ENCODE data around the gene RNF4.
"Not testable (repeated sequence)": the region's sequence is repeated elsewhere in the genome, so short reads cannot be mapped to it uniquely, and the experiment has no call there.

RNF4 gene

DNA sequence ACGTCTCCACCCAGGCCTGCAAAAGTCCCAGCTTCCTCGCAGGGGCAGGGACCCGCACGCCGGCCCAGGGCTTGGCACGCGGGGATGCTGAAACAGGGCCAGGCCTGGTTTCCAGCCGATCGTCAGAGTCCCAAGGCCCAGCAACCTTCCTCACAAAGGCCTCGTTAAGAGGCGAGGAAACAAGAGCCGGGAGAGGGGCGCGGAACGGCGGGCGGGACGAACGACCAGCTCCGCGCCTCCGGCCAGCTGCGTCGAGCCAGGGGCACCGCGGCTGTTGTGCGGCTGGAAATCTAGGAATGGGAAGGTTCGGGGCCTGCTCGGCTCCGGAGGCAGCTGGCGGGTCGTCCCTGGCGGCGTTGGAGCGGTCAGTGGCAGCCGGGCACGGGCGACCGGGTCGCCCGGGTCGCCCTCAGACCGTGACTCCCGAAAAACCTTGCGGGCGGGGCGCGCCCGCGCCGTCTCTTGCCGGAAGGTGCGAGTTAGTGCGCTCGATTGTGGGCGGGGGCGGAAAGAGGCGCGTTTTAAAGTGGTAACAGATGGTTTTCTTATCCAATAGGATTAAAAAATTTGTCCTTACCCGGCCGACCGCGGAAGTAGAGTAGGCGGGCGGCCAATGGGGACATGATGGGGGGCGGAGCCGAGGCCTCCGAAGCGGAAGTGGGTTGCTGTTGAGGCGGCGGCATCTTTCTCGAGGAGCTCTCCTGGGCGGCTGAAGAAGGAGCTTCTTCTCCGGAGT lies at the start of gene RNF4:
TSS of gene RNF4 (plus strand) at position 651 of the 736 bp plus-strand sequence. CDS start 21,388 bp downstream, outside the sequence.
- peak; percentile 98 for DNase-seq

DNA sequence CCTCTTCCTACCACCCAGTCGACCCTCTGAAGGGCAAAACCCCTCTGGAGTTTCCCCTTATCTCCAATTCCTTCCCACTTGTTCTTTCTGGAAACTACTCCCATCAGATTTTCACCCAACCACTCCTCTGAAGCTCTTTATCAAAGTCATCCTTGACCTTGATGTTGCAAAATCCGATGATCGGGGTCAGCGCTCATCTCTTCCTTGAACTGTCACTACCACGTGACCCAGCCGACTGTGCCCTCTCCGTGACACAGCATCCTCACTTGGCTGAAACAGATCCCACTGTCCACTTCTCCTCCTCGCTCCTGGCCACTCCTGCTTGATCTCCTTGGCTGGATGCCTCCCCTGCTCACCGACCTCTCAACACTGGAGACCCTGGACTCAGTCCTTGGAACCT lies 49.1 kb upstream of the RNF4 start:
- no peak for DNase-seq

GRCh38 chr4:2421928-2422327 lies 47.0 kb upstream of the RNF4 start:
- DNase-seq = no peak

DNA sequence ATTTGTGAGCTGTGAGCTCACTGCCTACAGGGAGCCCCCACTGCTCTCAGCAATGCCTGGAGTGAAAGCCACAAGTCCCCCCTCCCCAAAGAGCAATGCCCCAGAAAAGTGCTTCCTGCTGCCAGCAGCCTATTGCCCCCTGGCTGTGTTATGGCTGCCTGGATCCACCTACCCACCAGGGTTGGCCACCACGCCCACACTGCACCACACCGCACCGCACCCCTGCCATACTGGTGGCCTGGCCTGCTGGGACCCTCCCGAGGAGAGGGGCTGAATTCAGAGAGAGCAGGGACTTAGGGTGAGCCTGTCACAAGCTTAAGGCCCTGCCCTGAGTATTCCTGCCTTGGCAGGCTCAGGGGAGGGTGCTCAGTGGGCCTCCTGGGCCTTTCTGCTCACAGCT lies 45.8 kb upstream of the RNF4 start:
- no peak for DNase-seq

- no peak for DNase-seq
These were observed 45.2 kb upstream of the RNF4 start for GRCh38 chr4:2423695-2424094.

DNA sequence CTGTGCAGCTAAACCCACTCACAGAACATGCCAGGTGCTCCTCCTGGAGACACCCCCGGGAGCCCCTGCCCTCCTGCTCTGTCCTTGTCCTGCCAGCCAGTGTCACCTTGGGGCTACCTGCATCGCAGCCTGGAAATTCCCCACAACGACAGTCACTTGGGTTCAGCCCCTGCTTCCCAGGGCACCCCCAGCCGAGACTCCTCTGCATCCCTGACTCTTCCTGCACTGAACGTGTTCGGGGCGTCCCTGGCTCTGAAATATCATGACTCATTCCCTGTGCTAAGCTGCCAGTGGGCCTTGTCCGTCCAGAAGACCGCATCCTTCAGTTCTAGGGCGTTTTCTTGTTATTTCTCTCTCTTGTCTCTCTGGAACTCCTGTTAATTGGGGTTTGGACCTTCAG lies 44.3 kb upstream of the RNF4 start:
- no peak for DNase-seq

DNA sequence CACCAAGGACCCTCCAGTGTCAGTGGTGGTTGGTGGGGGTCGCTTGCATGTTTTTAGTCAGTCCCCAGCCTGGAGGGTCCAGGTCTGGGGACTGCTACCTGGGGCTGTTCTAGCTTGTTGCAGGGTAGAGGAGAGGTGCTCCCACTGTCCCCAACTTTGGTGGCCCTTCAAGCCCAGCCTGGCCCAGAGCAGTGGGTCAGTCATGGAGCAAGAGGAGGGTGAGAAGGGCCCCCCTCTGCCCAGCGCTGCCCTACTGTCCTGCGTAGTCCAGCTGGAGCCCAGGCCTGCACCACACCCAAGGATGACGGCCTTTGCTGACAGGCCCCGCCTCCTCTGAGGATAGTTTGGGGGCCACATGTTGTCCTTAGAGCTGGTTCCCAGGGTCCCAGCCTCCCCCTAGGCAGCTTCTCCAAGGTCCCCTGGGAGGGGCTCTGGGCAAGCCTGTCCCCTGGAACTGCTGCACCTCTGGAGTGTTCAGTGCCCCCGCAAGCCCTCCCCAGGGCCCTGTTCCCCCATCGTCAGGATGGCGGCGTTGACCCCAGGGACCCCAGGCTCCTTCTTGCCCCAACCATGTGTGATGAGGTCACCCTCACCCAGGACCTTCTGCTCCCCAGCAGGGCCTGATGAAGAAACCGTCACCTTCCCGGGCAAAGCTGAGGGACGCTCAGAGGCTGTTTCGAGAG lies 43.4 kb upstream of the RNF4 start:
- no peak for DNase-seq

DNA sequence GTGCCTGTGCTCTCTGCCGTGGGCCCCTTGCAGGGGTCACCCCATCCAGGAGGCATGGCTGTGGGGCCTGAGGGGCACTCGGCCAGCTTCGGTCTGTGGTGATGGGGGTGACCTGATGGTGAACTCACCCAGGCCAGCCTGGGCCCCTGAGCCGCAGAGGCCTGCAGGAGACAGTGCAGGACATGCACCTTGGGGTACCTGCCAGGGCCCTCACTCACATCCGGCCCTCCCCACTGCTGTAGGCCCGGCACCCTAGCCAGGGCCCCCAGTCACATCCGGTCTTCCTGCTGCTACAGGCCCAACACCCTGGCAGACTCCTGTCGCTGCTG lies 42.9 kb upstream of the RNF4 start:
- no peak for DNase-seq

GRCh38 chr4:2426711-2427275 lies 42.1 kb upstream of the RNF4 start:
- DNase-seq = no peak

GRCh38 chr4:2427383-2428334 lies 41.2 kb upstream of the RNF4 start:
- no peak for DNase-seq

- no peak for DNase-seq
These were observed 40.3 kb upstream of the RNF4 start for GRCh38 chr4:2428496-2429213.

DNA sequence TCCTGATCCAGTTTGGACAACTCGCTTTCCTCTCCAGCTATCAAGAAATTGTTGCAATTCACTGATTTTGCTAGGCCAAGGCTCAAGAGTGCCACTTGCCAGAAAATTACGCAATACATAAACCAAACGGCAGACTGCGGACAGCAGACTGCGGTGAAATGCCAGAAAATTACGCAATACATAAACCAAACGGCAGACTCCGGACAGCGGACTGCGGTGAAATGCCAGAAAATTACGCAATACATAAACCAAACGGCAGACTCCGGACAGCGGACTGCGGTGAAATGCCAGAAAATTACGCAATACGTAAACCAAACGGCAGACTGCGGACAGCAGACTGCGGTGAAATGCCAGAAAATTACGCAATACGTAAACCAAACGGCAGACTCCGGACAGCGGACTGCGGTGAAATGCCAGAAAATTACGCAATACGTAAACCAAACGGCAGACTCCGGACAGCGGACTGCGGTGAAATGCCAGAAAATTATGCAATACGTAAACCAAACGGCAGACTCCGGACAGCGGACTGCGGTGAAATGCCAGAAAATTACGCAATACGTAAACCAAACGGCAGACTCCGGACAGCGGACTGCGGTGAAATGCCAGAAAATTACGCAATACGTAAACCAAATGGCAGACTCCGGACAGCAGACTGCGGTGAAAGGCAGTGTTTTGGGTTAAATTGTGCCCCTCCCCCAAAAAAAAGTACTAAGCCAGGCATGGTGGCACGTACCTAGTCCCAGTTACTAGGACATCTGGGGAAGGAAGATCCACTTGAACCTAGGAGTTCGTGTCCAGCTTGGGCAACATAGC lies 38.8 kb upstream of the RNF4 start:
- DNase-seq = not testable (repeated sequence)

DNA sequence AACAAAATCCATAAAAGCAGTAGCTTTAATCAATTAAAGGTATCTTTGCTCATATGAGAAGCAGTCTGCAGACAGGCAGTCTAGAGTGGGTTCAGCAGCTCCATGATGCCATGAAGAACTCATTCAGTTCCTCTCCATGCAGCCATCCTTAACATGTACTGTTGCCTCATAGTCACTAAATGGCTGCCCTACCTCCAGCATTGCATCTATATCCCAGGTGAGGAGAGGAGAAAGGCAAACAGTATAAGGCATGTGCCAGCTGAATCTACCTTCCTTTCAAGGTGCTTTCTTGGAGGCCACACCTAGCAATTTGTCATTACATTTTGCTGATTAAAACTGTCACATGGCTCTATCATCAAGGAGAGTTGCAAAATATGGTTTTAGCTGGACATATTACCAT lies 36.9 kb upstream of the RNF4 start:
- no peak for DNase-seq

- DNase-seq = no peak
These were observed 35.8 kb upstream of the RNF4 start for GRCh38 chr4:2432991-2433530.

- no peak for DNase-seq
These were observed 35.1 kb upstream of the RNF4 start for GRCh38 chr4:2433609-2434350.

DNA sequence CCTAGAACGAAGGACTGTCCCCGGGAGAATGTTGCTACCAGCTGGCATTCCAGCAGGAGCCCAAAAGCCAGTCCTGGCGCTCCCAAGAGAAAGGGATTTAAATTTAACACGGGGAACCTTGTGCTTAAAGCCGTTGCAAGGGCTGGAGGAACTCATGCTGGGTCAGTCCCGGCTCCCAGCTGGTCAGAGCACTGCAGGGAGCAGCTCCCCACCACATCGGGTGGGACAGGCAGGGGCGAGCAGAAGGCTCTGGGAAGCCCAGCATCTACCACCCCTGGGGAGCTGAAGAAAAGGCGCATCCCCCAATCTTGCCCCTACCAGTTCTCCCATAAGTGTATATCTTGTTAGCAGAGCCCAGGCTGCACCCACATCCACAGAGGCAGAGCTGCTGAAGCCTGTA lies 34.5 kb upstream of the RNF4 start:
- no peak for DNase-seq

GRCh38 chr4:2436301-2436700 lies 32.6 kb upstream of the RNF4 start:
- DNase-seq = no peak

- no peak for DNase-seq
These were observed 32.0 kb upstream of the RNF4 start for GRCh38 chr4:2436761-2437474.

DNA sequence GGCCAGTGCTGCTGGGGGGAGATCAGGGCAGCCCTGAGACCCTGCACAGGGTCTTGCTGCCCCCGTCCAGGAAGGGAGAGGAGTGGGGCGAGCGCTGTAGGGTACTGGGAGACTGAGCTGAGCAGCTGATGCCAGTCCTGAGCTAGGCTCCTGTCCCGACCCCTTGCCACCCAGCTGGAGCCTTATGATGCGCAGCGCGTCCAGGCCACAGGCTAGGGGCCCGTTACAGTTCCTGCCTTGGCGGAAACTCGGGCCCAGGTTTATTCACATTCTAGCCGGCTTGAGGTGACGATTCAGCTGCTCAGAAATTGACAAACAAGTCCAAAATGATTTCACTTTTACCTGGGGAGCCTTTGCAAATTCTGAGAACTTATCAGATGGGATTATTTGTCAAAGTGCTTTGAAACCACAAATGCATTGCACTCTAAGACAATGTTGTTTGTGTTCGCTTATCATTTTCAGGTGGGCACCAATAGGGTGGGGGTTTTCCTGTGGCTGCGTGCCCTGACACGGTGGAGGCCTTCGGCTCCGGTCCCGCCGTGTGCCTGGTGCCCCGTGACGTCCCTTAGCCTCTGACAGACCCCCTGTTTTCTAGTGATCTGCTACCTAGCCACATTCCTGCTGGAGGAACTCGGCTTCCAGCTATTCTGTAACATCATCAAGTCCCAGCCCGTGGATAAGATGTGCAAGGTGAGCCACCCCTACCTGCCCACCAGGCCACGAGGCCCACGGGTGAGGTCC lies 31.3 kb upstream of the RNF4 start:
- DNase-seq = no peak
